ENCODE data around the gene NLRP1. TPM values are rescaled to one million over a fixed set of nuclear protein-coding genes. Genes with fewer than 3 reads are reported as not detected.
"Not testable (repeated sequence)": the region's sequence is repeated elsewhere in the genome, so short reads cannot be mapped to it uniquely, and the experiment has no call there.

The NLRP1 gene
- total and polyA plus RNA-seq, 5 donors from 2014 or later = 25.5 to 279 (median 32.8) TPM

GRCh38 chr17:5580367-5580766 is 3.9 kb downstream of the NLRP1 start:
- H3K36me3 ChIP-seq (ENCODE audit: control insufficient read depth, insufficient read depth, low read length) = peaks cover 33% of the 10 kb centered on the region
- no peak overlapping the region for H3K27ac ChIP-seq (ENCODE audit: insufficient read depth, low read length, poor library complexity, severe bottlenecking)
- H3K27ac Mint-ChIP-seq = peak overlapping the region in 2 of 3 donors; percentile 52 to 99
- no peaks in the 10 kb centered on the region for H3K9me3 ChIP-seq (ENCODE audit: control insufficient read depth in 2 of 2, low read length in 2 of 2)
- H3K4me1 ChIP-seq (ENCODE audit: control insufficient read depth, insufficient read depth, low read length, poor library complexity, severe bottlenecking) = peaks cover 37% of the 10 kb centered on the region
- peaks cover 0 to 5% (median 0%) of the 10 kb centered on the region in 7 donors for H3K9me3 Mint-ChIP-seq
- no peaks in the 10 kb centered on the region for H3K27me3 Mint-ChIP-seq
- peaks cover 19 to 88% (median 69%) of the 10 kb centered on the region in 4 donors for H3K4me1 Mint-ChIP-seq
- peak overlapping the region; percentile 54 to 96 (median 68) for H3K4me3 Mint-ChIP-seq
- H3K27me3 ChIP-seq (ENCODE audit: control insufficient read depth, insufficient read depth, low read length) = no peaks in the 10 kb centered on the region
- ATAC-seq (ENCODE audit: low read depth in 2 of 2) (no peak), DNase-seq (no peak)
- H3K4me3 ChIP-seq (ENCODE audit: low read depth, low read length) = peak overlapping the region; percentile 51
- peaks cover 70% of the 10 kb centered on the region for H3K36me3 Mint-ChIP-seq

DNA sequence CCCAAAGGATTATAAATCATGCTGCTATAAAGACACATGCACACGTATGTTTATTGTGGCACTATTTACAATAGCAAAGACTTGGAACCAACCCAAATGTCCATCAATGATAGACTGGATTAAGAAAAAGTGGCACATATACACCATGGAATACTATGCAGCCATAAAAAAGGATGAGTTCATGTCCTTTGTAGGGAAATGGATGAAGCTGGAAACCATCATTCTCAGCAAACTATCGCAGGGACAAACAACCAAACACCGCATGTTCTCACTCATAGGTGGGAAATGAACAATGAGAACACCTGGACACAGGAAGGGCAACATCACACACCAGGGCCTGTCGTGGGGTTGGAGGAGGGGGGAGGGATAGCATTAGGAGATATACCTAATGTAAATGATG is 5.5 kb downstream of the NLRP1 start:
- H3K27ac ChIP-seq (ENCODE audit: insufficient read depth, low read length, poor library complexity, severe bottlenecking); H3K27me3 Mint-ChIP-seq; H3K4me3 ChIP-seq (ENCODE audit: low read depth, low read length); DNase-seq; H3K9me3 ChIP-seq (ENCODE audit: control insufficient read depth in 2 of 2, low read length in 2 of 2); ATAC-seq (ENCODE audit: low read depth in 2 of 2); H3K9me3 Mint-ChIP-seq; H3K27me3 ChIP-seq (ENCODE audit: control insufficient read depth, insufficient read depth, low read length): not testable (repeated sequence)
- peaks cover 24 to 82% (median 68%) of the 10 kb centered on the region in 4 donors for H3K4me1 Mint-ChIP-seq
- peak overlapping the region in 3 of 4 donors; percentile 16 to 61 (median 55) for H3K4me3 Mint-ChIP-seq
- H3K36me3 ChIP-seq (ENCODE audit: control insufficient read depth, insufficient read depth, low read length) = peaks cover 33% of the 10 kb centered on the region
- H3K36me3 Mint-ChIP-seq = peaks cover 84% of the 10 kb centered on the region
- H3K27ac Mint-ChIP-seq = peak overlapping the region in 1 of 3 donors; percentile 73
- peaks cover 28% of the 10 kb centered on the region for H3K4me1 ChIP-seq (ENCODE audit: control insufficient read depth, insufficient read depth, low read length, poor library complexity, severe bottlenecking)

DNA sequence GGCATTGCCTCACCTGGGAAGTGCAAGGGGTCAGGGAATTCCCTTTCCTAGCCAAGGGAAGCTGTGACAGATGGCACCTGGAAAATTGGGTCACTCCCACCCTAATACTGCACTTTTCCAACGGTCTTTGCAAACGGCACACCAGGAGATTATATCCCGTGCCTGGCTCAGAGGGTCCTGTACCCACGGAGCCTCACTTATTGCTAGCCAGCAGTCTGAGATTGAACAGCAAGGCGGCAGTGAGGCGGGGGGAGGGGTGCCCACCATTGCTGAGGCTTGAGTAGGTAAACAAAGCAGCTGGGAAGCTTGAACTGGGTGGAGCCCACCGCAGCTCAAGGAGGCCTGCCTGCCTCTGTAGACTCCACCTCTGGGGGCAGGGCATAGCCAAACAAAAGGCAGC is 11.3 kb downstream of the NLRP1 start:
- H3K27me3 ChIP-seq (ENCODE audit: control insufficient read depth, insufficient read depth, low read length); H3K27ac ChIP-seq (ENCODE audit: insufficient read depth, low read length, poor library complexity, severe bottlenecking); H3K9me3 Mint-ChIP-seq; H3K9me3 ChIP-seq (ENCODE audit: control insufficient read depth in 2 of 2, low read length in 2 of 2); DNase-seq; H3K27ac Mint-ChIP-seq; H3K27me3 Mint-ChIP-seq; ATAC-seq (ENCODE audit: low read depth in 2 of 2); H3K4me3 ChIP-seq (ENCODE audit: low read depth, low read length); H3K4me1 ChIP-seq (ENCODE audit: control insufficient read depth, insufficient read depth, low read length, poor library complexity, severe bottlenecking): not testable (repeated sequence)
- peaks cover 37% of the 10 kb centered on the region for H3K36me3 ChIP-seq (ENCODE audit: control insufficient read depth, insufficient read depth, low read length)
- Mint-ChIP-seq H3K4me1 (peaks cover 52 to 80% (median 67%) of the 10 kb centered on the region in 4 donors), H3K4me3 (peak overlapping the region in 1 of 4 donors; percentile 24), H3K36me3 (peaks cover 89% of the 10 kb centered on the region)

GRCh38 chr17:5571281-5571680 is 13.0 kb downstream of the NLRP1 start:
- Histone ChIP-seq H3K9me3 (ENCODE audit: control insufficient read depth in 2 of 2, low read length in 2 of 2) (no peaks in the 10 kb centered on the region), H3K36me3 (ENCODE audit: control insufficient read depth, insufficient read depth, low read length) (peaks cover 53% of the 10 kb centered on the region), H3K4me3 (ENCODE audit: low read depth, low read length) (peak overlapping the region; percentile 46), H3K27me3 (ENCODE audit: control insufficient read depth, insufficient read depth, low read length) (no peaks in the 10 kb centered on the region), H3K27ac (ENCODE audit: insufficient read depth, low read length, poor library complexity, severe bottlenecking) (no peak overlapping the region), H3K4me1 (ENCODE audit: control insufficient read depth, insufficient read depth, low read length, poor library complexity, severe bottlenecking) (peaks cover 4% of the 10 kb centered on the region)
- Mint-ChIP-seq H3K36me3 (peaks cover 87% of the 10 kb centered on the region), H3K9me3 (peaks cover 0 to 7% (median 0%) of the 10 kb centered on the region in 7 donors), H3K27me3 (no peaks in the 10 kb centered on the region), H3K27ac (peak overlapping the region in 1 of 3 donors; percentile 76), H3K4me1 (peaks cover 56 to 73% (median 59%) of the 10 kb centered on the region in 4 donors), H3K4me3 (peak overlapping the region in 2 of 4 donors; percentile 36 to 54)
- DNase-seq = no peak
- no peak for ATAC-seq (ENCODE audit: low read depth in 2 of 2)

DNA sequence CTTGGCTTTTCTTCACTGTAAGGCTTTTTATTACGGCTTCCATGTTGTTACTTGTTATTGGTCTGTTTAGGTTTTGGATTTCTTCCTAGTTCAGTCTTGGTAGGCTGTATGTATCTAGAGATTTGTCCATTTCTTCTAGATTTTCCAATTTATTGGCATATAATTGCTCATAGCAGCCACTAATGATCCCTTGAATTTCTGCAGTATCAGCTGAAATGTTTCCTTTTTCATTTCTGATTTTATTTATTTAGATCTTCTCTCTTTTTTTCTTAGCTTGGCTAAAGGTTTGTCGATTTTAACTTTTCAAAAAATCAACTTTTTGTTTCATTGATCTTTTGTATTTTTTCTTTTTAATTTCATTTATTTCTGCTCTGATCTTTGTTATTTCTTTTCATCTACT is 18.5 kb downstream of the NLRP1 start:
- Histone ChIP-seq H3K36me3 (ENCODE audit: control insufficient read depth, insufficient read depth, low read length) (peaks cover 47% of the 10 kb centered on the region), H3K4me1 (ENCODE audit: control insufficient read depth, insufficient read depth, low read length, poor library complexity, severe bottlenecking) (no peaks in the 10 kb centered on the region), H3K27ac (ENCODE audit: insufficient read depth, low read length, poor library complexity, severe bottlenecking) (no peak overlapping the region), H3K4me3 (ENCODE audit: low read depth, low read length) (no peak overlapping the region), H3K9me3 (ENCODE audit: control insufficient read depth in 2 of 2, low read length in 2 of 2) (no peaks in the 10 kb centered on the region), H3K27me3 (ENCODE audit: control insufficient read depth, insufficient read depth, low read length) (no peaks in the 10 kb centered on the region)
- ATAC-seq (ENCODE audit: low read depth in 2 of 2) (no peak), DNase-seq (no peak)
- peaks cover 31 to 64% (median 45%) of the 10 kb centered on the region in 4 donors for H3K4me1 Mint-ChIP-seq
- peaks cover 0 to 4% (median 0%) of the 10 kb centered on the region in 7 donors for H3K9me3 Mint-ChIP-seq
- H3K27me3 Mint-ChIP-seq = no peaks in the 10 kb centered on the region
- H3K4me3 Mint-ChIP-seq = no peak overlapping the region
- no peak overlapping the region for H3K27ac Mint-ChIP-seq
- peaks cover 55% of the 10 kb centered on the region for H3K36me3 Mint-ChIP-seq

DNA sequence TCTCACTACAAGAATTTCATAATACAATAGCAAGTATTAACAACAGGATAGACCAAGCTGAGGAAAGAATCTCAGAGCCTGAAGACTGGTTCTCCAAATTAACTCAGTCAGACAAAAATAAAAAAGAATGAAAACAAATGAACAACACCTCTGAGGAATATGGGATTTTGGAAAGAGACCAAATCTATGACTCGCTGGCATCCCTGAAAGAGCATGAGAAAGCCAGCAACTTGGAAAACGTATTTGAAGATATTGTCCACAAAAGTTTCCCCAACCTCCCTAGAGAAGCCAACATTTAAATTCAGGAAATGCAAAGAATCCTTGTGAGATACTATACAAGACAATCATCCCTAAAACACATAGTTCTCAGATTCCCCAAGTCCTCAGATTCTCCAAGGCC is 20.9 kb downstream of the NLRP1 start:
- DNase-seq = no peak
- H3K4me3 ChIP-seq (ENCODE audit: low read depth, low read length) = no peak overlapping the region
- H3K27ac ChIP-seq (ENCODE audit: insufficient read depth, low read length, poor library complexity, severe bottlenecking) = peak overlapping the region; percentile 33
- no peak for ATAC-seq (ENCODE audit: low read depth in 2 of 2)
- Mint-ChIP-seq H3K27ac (peak overlapping the region; percentile 64 to 88 (median 88)), H3K9me3 (peaks cover 0 to 4% (median 0%) of the 10 kb centered on the region in 7 donors), H3K36me3 (peaks cover 44% of the 10 kb centered on the region), H3K4me1 (peaks cover 10 to 47% (median 26%) of the 10 kb centered on the region in 4 donors), H3K27me3 (no peaks in the 10 kb centered on the region), H3K4me3 (no peak overlapping the region)
- H3K9me3 ChIP-seq (ENCODE audit: control insufficient read depth in 2 of 2, low read length in 2 of 2) = no peaks in the 10 kb centered on the region
- no peaks in the 10 kb centered on the region for H3K27me3 ChIP-seq (ENCODE audit: control insufficient read depth, insufficient read depth, low read length)
- peaks cover 60% of the 10 kb centered on the region for H3K36me3 ChIP-seq (ENCODE audit: control insufficient read depth, insufficient read depth, low read length)
- no peaks in the 10 kb centered on the region for H3K4me1 ChIP-seq (ENCODE audit: control insufficient read depth, insufficient read depth, low read length, poor library complexity, severe bottlenecking)

GRCh38 chr17:5562661-5563360 is 21.5 kb downstream of the NLRP1 start:
- no peak overlapping the region for H3K4me3 ChIP-seq (ENCODE audit: low read depth, low read length)
- no peaks in the 10 kb centered on the region for H3K9me3 ChIP-seq (ENCODE audit: control insufficient read depth in 2 of 2, low read length in 2 of 2)
- no peaks in the 10 kb centered on the region for H3K4me1 ChIP-seq (ENCODE audit: control insufficient read depth, insufficient read depth, low read length, poor library complexity, severe bottlenecking)
- ATAC-seq (ENCODE audit: low read depth in 2 of 2) = no peak
- Mint-ChIP-seq H3K4me3 (peak overlapping the region in 1 of 4 donors; percentile 48), H3K36me3 (peaks cover 41% of the 10 kb centered on the region), H3K4me1 (peaks cover 10 to 44% (median 26%) of the 10 kb centered on the region in 4 donors), H3K9me3 (peaks cover 0 to 4% (median 0%) of the 10 kb centered on the region in 7 donors), H3K27ac (peak overlapping the region; percentile 48 to 88 (median 88)), H3K27me3 (no peaks in the 10 kb centered on the region)
- H3K27ac ChIP-seq (ENCODE audit: insufficient read depth, low read length, poor library complexity, severe bottlenecking) = no peak overlapping the region
- no peaks in the 10 kb centered on the region for H3K27me3 ChIP-seq (ENCODE audit: control insufficient read depth, insufficient read depth, low read length)
- DNase-seq = no peak
- peaks cover 60% of the 10 kb centered on the region for H3K36me3 ChIP-seq (ENCODE audit: control insufficient read depth, insufficient read depth, low read length)
